Omental fat pad (tissue), 4 donors: ENCODE results near the gene AKNA. TPM values are rescaled to one million over a fixed set of nuclear protein-coding genes. Genes with fewer than 3 reads are reported as not detected.
"Not testable (repeated sequence)": the region's sequence is repeated elsewhere in the genome, so short reads cannot be mapped to it uniquely, and the experiment has no call there.

Experiments
- ATAC-seq: fragments of 150-250 bp; one replicate; pipeline ENCODE4 v1.9.1; 2016; ENCODE audit warnings: mild to moderate bottlenecking, moderate library complexity; ENCODE audit not compliant: low FRiP score
- DNase-seq: peaks from one replicate; pipeline ENCODE4 v3.0.0-alpha.2; 2019; ENCODE audit warnings: low spot score
- CTCF ChIP-seq, 3 donors: fragments of 450-650 bp; IDR thresholded peaks; one replicate each; pipeline ENCODE4 v1.5.1; 2016 to 2017; ENCODE audit warnings: antibody characterized with exemption in 3 of 3, mild to moderate bottlenecking in 3 of 3, moderate library complexity in 2 of 3
- total RNA-seq, 4 donors: library from RNA; depleted of rRNA; stranded (reverse); fragments of >200 nt; gene quantifications; one replicate each; pipeline ENCODE4 v1.1.0, GENCODE V29; 2016

Gene AKNA
- total RNA-seq, 4 donors from 2014 or later: 22.6 to 86.1 (median 71.5) TPM

GRCh38 chr9:114335745-114336144 lies 52.0 kb downstream of the AKNA start:
- TF ChIP-seq CTCF (IDR thresholded peaks at IDR 0.05): no peak
- DNase-seq (no peak), ATAC-seq (no peak)

GRCh38 chr9:114334490-114334889 lies 53.3 kb downstream of the AKNA start:
- no peak for DNase-seq
- no peak for TF ChIP-seq CTCF (IDR thresholded peaks at IDR 0.05)
- no peak for ATAC-seq

GRCh38 chr9:114333718-114334117 lies 54.1 kb downstream of the AKNA start:
- not testable (repeated sequence) for ATAC-seq, DNase-seq

GRCh38 chr9:114332474-114333040 lies 55.2 kb downstream of the AKNA start:
- ATAC-seq, DNase-seq: not testable (repeated sequence)

- not testable (repeated sequence) for ATAC-seq, DNase-seq
These were observed 56.3 kb downstream of the AKNA start for GRCh38 chr9:114331229-114332195.

GRCh38 chr9:114330636-114331035 lies 57.1 kb downstream of the AKNA start:
- ATAC-seq: no peak
- DNase-seq: no peak
- TF ChIP-seq CTCF (IDR thresholded peaks at IDR 0.05): no peak

GRCh38 chr9:114329625-114330022 lies 58.2 kb downstream of the AKNA start, which contains the start of gene ORM2:
TSS of gene ORM2 (plus strand) at chr9:114329869. CDS start at chr9:114329905, 36 bp downstream.
- not testable (repeated sequence) for ATAC-seq, DNase-seq

- ATAC-seq, DNase-seq: not testable (repeated sequence)
These were observed 58.7 kb downstream of the AKNA start for GRCh38 chr9:114328937-114329624.

- not testable (repeated sequence) for DNase-seq, ATAC-seq
These were observed 59.4 kb downstream of the AKNA start for GRCh38 chr9:114328357-114328820.

- no peak for DNase-seq
- ATAC-seq: no peak
- no peak for TF ChIP-seq CTCF (IDR thresholded peaks at IDR 0.05)
These were observed 60.0 kb downstream of the AKNA start for GRCh38 chr9:114327749-114328148.

- not testable (repeated sequence) for DNase-seq, ATAC-seq
These were observed 62.0 kb downstream of the AKNA start for GRCh38 chr9:114325684-114326254.

- not testable (repeated sequence) for ATAC-seq, DNase-seq
These were observed 62.8 kb downstream of the AKNA start for GRCh38 chr9:114324965-114325364.
